ENCODE results near the gene PHF20. TPM values are rescaled to one million over a fixed set of nuclear protein-coding genes. Genes with fewer than 3 reads are reported as not detected.
A peak's percentile ranks its signal among the peaks of the same experiment; 100 is the strongest.

Gene PHF20
- total and polyA plus RNA-seq, 2 of the 13 experiments (the other 11 are each of a cell fraction or from before 2014, with no cell fraction given): 22.8 to 34.1 TPM

GRCh38 chr20:35947489-35947888, 175.7 kb downstream of the PHF20 start (continued):
- TF ChIP-seq ZFP82 (CRISPR knock-in tag; IDR thresholded peaks at IDR 0.05; ENCODE audit: borderline replicate concordance) (no peak), HIVEP1 (CRISPR knock-in tag; IDR thresholded peaks at IDR 0.05) (no peak), NR2C2 (CRISPR knock-in tag; IDR thresholded peaks at IDR 0.05; ENCODE audit: borderline replicate concordance) (no peak), PHB2 (IDR thresholded peaks at IDR 0.05; ENCODE audit: partially characterized antibody) (no peak), MED8 (CRISPR knock-in tag; IDR thresholded peaks at IDR 0.05; ENCODE audit: insufficient replicate concordance) (no peak), ZNF414 (CRISPR knock-in tag; IDR thresholded peaks at IDR 0.05) (no peak), YY1 (IDR thresholded peaks at IDR 0.05; ENCODE audit: insufficient read depth, insufficient replicate concordance, low read depth, low read length) (peak; percentile 49), REST (IDR thresholded peaks at IDR 0.05; ENCODE audit: borderline replicate concordance in 1 of 2, low read depth in 1 of 2, low read length in 2 of 2) (no peak), PBX3 (CRISPR knock-in tag; IDR thresholded peaks at IDR 0.05; ENCODE audit: borderline replicate concordance) (no peak), ZC3H13 (CRISPR knock-in tag; IDR thresholded peaks at IDR 0.05) (no peak), RBFOX2 (IDR thresholded peaks at IDR 0.05; ENCODE audit: low read depth, low read length) (no peak), DNMT3B (CRISPR knock-in tag; conservative IDR thresholded peaks at IDR 0.05) (no peak), ZNF230 (CRISPR knock-in tag; IDR thresholded peaks at IDR 0.05) (no peak), ARID3A (IDR thresholded peaks at IDR 0.05; ENCODE audit: low read depth, low read length) (peak; percentile 48; the same call in 1 of the 2 replicates), HOMEZ (CRISPR knock-in tag; IDR thresholded peaks at IDR 0.05; ENCODE audit: low read depth) (no peak), ZFY (CRISPR knock-in tag; IDR thresholded peaks at IDR 0.05) (no peak), ZNF576 (CRISPR knock-in tag; IDR thresholded peaks at IDR 0.05) (no peak), ATM (IDR thresholded peaks at IDR 0.05; ENCODE audit: borderline replicate concordance) (no peak), SATB2 (CRISPR knock-in tag; IDR thresholded peaks at IDR 0.05) (no peak), SALL1 (CRISPR knock-in tag; IDR thresholded peaks at IDR 0.05) (0 out of 2 replicates have a peak, but pooled peaks have one; percentile 37), TBP (CRISPR knock-in tag; IDR thresholded peaks at IDR 0.05) (no peak), PHF5A (CRISPR knock-in tag; IDR thresholded peaks at IDR 0.05; ENCODE audit: low read depth, unreplicated experiment) (no peak)
